Measurements from ENCODE around the gene UNC119.

UNC119 gene

DNA sequence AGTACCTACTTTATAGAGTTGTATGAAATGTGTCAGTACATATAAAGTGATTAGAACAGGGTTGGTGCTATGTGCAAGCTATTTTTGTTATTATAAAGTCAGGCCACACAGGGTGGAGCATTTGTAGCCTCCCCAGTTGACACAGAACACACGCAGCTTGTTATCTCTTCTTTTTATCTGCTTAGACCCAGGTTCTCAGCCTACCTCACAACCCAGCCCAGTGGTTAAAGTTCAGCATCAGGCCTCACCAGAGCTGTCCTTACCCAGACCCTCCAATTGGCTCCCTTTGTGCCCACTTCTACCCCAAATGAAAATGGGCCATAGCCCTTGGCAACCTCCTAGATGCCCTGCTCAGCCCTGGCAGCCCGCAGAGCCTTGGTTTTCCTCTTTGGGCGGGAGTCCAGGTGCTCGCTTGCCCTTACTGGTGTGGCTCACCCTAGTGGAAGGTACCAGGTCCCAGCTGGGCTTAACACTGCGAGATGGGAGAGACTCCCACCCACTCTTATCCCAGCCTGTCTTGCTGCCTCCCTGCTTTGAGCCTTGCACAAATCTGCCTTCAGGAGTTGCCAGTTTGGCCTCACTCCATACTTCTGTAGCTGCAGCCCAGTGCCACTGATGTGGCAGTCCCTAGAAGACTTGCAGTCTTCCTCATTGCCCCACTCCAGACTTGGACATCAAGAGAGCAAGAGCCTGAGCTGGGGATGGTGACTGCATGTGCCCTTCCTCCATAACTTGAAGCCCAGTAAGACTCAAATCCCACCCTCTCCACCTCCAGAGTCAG, 20.0 kb upstream of the UNC119 start:
- peak in 1 of 2 donors; percentile 32 for DNase-seq

DNA sequence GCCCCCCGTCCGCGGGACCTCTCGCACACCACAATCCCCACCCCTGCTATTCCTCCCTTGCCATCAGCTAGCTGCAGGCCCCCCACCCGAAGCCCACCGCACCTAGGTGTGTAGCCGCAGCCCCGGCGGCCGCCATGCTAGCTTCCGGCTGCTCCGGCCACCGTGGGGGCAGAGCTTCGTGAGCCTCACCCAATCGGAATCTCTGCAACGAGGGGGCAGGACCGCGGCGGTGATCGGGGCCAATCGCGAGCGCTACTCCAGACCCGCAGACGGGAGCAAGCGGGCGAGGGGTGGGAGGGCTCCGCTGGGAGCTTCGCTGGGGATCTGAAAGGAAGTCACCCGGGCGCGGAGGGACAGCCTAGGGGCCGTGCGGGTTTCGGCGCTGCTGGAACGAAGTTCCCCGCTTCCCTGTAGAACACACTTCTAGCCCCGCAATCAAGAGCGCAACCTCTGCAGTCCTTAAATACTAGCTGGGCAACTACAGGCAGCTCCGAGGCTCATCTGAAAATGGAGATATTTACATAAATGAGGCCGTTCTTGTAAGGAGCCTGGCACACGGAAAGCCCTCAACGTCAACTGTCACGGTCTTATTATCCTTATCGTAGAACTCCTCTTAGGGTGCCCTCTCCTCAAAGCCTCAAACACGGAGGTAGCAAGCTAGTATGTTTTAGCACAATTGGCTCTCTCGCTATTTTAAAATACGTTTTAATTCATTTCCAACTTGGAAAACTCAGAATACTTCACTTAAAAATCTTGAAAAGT, 19.1 kb upstream of the UNC119 start, which contains the start of gene PIGS:
Gene PIGS (minus strand): TSS at position 164 of the 762 bp plus-strand sequence. CDS start 28 bp downstream, at position 136.
- DNase-seq: peak; percentile 89 to 90

DNA sequence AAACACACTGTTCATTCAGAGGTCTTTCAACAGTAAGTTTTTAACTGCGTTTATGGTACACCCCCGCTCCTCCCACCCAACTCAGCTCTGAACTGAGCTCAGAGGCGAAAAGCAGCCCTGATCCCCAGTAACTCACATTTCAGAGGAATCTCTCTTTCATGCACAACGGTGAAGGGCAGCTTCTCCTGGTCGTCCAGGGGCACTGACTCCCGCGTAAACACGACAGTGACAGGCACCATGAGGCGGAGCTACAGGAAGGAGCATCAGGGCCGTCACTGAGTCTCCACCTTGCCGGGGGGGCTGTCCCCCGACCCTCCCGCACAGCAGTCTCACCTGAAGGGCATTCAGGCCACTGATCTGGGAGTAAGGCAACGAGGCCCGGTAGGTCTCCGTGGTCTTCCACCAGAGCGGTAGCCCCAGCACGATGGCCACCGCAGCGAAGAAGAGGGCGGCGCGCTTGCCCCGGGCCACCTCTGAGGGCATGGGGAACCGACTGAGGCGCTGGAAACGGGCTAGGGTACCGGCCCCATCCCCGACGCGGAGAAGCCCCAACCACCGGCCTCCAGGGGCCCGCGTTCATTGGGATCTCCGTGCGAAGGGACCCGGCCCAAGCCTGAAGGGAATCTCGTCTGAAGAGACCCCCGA, 18.4 kb upstream of the UNC119 start:
- DNase-seq: peak; percentile 40 to 53

DNA sequence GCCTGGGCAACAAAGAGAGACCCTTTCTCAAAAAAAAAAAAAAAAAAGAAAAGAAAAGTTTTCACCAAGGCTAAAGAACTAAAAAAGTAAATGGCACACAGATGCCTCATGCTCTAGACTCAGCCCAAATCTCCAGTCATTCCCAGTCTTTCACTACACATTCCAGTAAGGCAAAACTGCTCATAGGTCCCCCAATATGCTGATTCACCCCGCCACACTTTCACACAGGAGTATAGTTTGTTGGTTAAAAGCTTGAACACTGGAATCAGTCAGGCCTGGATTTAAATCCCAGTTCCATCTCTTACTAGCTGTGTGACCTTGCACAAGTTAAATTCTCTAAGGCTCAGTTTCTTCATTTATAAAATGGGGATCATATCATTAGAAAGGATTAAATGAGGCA, 17.0 kb upstream of the UNC119 start:
- no peak for DNase-seq

DNA sequence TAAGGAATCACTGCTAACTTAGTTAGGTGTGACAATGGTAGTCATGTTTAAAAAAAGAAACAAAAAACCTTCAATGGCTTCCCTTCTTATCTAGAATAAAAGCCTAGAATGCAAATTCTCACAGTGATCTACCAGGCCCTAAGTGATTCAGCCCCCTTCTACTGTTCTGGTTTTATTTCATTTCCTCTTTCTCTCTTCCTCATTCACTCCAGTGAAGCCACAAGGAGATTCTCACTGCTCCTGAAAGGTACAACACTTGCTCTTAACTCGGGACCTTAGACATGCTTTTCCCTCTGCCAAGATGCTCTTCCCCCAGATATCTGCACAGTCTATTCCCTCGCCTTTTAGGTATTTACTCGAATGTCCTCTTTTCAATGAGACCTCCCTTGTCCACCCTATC, 15.2 kb upstream of the UNC119 start:
- DNase-seq: no peak

DNA sequence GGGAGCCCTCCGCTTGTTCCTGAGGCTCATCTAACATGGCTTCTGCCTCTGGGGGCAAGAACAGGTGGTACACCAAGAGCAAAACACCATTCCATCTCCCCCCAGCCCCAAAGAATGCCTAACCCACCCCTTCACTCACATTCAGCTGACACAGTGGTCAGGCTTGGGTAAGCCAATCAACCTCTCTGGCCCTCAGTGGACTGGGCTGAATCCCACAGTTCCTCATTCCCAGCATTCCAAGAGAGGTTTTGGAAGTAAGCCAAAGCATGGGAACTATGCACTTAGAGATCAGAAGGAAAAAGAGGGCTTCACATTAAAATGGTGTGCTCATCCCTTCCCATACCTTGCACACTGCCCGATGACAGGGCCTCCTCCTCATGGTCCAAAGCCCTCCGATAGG, 11.1 kb upstream of the UNC119 start:
- DNase-seq: no peak

DNA sequence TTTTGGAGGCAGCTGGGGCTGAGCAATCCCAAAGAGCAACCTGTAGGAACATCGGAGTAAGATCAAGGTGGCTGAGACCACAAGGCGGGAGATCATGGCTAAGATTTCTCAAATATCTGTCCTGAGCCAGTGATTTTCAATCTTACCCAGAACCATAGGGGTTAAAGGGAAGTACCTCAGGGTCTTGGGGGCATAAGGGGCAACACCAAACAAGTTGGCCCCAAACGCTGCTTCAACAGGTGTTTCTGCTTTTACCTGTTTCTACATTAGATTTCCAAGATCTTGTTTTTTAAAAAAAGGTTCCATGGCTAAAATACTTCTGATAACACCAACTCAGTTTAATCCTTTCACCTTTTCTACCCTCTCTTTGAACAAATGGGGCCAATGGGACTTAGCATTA, 2.6 kb upstream of the UNC119 start:
- DNase-seq: no peak

DNA sequence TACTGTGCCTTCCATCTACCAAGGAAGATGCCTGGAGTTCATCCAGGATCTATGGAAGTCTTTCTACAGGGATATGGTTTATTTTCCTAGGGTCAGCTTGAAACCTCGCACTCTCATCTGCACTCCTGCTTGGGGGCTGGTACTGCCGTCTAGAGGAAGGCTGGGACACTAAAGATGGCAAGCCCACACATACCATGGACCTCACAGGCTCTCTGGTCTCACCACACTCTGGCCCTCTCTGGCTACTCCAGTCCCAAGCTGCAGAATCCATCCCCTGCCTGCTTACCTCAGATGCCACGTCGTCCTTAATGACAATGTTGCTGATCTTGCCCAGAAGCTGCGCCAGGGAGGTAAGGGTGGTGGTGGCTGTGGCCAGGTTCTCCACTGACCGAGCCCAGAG, 2.1 kb upstream of the UNC119 start:
- DNase-seq: no peak

DNA sequence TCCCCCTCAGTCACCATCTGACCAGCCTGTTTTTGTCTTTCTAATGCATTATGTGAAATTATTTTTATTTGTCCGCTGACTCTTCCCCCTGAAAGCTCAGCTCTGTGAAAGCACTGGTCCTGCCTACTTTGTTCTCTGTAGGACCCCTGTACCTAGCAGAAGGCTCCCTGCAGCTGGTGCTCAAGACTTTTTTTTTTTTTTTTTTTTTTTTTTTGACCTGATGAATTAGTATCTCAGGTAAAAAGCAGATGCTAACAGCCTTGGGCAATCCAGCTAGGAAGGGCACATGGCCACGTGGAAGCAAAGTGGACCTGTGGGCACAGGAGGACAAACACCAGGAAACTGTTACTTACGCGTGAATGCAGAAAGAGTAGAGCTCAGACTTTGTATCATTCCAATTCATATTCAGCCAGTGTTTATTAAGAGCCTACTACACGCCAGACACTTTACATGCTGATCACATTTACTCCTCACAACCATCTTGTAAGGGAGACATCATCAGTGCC, 629 bp upstream of the UNC119 start:
- no peak for DNase-seq

DNA sequence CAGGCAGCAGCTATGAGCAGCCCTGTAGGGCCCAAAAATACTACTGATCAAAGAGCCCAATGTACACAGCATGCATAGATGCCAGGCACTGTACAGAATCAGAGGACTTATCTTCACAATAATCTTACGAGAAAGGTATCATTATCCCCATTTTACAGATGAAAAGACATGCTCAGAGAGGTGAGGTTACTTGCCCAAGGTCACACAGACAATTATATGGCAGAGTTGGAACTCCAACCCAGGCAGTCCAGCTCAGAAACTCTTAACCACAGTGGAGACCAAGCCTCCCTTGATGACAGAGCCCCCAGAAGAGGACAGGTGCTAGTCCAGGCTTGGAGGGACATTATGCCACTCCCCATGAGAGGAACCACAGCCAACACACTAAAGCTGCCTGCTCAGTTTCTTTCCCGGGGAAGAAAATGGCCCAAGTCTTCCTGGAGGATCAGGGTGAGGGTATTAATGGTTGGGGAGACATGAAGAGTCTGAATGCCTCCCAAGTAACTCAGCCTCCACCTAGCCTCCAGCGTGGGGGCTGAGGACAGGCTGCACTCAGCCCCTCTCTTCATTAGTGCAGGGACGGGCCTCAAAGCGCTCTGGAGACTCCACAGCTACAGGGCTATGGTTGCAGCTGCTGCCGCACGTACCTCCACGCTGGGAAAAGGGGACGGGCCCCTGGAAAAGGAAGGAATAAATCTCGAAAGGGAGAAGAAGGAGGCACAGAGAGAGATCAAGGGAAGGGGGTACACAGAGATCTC, 826 bp downstream of the UNC119 start:
- no peak for DNase-seq

DNA sequence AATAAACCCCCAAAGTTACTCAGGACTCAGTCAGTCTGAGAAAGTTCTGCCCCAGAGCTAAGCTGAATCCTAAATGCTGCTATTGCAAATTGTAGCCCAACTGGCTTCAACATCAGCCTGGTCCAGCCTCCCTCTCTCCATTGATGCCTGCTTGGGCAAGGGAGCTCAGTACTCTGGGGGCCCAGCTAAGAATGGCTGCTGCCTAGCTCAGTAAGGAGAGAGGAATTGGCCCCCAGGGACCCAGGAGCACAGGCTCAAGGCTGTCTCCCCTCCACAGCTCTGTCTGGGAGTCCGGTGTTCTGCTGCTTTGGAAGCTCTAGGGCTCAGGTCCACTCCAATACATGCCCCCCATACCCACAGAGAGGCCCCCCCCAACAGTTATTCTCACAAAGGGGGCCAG, 1.6 kb downstream of the UNC119 start:
- DNase-seq: no peak

DNA sequence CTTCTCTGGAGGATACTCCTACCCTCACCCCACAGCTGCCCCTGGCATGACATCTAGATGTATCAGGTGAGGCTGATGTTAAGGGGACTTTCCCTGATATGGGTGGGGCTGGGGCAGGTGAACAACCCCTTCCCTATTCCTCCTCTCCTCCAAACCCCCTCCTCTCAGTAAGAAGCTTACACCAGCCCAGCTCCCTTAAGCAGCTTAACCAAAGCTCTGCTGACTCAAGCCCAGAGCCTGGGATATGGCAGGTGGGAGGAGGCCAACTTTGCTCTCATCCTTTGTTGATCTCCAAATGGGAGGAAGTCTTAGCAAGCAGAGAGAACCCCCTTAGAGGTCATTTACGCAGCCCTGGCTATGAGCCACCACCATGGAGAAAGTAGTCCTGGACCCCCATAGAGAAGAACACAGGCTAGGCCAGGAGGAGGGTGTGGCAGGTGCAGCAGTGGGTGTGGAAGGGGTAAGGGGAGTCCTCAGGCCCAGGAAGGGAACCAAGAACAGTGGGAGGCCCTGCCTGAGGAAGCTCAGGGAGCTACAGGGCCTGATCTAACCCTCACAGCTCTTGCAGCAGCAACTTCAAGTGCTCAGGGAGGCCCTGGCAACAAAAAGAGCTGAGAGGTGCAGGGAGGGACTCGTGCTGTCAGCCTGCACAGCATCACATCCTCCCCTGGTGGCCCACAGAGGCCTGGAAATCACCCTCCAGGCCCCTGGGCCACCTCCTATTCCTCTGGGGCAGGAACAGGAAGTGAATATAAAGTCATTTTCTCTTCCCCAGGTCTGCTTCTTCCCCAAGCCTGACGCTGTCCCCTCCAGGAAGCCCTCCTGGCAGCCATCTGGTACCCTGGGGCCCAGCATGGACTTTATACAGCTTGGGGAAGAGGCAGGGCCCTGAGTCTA, 2.9 kb downstream of the UNC119 start:
- DNase-seq: peak; percentile 81 to 83

DNA sequence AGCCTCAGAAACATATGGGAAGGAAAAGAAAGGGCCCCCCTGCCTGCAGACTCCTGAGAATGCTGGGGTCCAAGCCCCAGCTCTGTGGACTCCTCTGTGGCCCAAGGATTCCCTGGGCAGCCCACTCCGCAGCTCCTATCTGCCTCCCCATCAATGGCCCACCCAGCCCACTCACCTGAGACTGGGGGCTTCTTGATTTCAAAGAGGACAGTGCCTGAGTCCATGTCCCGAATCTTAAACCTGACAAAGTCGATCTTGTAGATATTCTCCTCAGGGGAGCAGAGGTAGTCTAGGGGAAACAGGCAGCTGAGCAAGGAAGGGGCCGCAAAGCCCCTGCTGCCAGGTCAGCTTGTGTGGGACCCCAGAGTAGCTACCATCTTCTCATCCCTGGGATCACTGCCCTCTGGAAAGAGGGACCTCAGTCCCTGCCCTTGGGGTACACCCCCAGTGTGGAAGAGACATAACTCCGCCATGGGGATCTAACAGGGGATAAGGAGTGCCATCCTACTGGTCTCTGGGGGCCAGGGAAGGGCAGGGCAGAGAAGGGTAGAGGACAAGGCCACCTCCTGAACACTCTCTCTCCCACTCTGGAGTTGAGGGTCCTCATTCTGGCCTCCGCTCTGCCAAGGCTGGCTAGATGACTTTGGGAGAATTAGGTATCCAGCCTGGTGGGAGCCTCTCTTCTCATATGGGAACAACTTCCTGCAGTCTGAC, 3.9 kb downstream of the UNC119 start:
- DNase-seq: no peak

DNA sequence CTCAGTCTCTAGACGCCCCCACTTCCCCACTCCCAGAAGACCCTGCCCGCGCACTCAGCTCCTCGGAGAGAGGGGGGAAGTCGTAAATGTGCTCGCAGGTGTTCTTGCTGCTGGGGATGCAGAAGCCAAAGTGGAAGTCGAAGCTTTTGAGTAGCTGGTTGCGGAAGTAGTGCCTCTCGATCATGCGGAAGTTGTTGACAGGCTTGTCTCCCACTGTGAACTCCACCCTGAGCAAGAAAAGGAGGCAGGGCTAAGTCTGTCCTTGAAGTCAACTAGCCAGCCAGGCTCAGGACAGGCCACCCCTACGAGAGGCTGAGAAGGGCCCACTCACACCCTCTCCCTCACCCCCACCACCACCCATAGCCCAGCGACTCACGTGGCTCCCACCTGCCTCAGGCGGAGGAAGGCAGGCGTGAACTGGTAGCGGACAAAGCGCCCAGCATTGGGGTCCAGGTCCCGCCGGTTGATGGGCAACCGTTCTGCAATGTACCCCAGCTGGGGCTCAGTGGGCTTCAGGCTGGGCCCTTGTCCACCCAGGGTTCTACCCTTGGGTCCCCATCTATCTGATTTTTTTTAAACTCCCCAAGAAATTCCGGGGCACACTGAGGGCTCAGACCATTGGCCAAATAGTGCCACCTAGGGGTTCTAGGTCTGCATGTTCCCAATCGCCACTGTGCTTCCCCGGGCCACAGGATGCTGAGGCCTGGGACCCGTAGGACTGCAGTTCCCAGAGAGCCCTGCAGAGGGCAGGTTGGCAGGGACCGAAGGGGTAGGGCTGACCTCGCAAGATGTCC, 4.6 kb downstream of the UNC119 start:
- peak; percentile 73 to 77 for DNase-seq

DNA sequence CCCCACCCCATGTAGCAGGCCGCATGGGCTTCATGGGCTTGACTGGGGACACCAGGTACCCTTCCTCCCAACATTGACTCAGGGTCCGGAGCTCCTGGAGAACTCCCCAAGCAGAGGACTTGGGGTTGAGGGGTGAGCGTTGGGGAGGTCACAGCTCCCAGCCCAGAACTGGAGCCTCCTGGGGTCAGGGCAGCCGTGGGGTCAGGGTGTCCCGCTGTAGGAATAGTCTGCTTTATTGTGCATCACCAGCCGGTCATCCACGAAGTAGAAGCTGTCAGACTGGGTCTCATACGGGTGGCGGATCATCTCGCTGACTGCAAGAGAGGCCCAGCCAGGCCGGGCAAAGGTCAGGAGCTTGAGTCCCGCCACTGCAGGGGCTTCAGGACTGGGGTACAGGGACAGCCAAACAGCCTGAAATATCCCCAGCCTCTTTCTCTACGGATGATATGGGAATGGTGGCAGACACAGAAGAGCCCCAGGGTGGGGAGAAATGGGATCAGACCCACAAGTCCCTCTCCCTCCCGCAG, 5.3 kb downstream of the UNC119 start:
- DNase-seq: no peak

DNA sequence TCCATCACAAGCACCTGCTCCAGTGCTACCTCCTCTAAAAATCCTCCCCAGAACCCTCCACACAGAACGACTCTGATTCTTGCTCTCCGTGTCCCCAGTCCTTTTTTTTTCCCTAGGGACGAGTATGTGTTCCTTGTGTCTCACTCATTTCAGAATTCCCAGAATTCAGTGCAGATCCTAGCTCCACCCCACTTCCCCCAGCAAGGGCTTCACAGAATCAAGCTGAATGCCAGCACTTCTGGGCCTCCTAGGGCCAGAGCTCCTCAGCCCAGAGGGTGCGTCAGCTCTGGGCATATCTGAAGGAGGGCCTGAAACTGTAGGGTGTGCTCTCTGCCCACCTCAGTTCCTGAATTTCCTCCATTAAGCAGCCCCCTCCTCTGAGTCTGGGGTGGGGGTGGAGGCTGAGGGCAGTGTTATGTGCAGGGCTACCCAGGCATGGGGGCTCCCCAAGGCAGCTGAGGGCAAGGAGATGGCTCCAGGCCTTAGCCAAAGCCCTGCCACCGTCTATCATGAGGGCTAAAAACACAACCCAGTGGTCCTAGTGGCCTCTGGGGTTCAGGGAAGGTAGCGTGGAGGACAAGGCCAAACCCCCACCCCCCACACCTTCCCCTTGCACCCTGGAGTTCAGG, 6.5 kb downstream of the UNC119 start:
- no peak for DNase-seq

DNA sequence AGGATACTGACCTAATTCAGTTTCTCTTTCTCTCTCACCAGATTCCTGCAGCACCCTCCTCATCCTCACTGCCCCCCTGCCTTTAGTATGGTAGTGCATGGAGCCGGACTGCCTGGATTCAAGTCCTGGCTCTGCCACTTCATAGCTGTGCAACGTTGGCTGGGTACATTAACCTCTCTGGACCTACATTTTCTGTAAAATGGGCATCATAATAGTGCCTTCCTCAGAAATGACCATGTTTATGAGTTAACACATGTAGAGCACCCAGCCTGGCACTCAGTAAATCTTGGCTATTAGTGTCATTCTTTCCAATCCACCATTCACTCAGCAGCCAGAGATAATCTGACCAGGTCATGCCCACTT, 7.3 kb downstream of the UNC119 start:
- DNase-seq: no peak

DNA sequence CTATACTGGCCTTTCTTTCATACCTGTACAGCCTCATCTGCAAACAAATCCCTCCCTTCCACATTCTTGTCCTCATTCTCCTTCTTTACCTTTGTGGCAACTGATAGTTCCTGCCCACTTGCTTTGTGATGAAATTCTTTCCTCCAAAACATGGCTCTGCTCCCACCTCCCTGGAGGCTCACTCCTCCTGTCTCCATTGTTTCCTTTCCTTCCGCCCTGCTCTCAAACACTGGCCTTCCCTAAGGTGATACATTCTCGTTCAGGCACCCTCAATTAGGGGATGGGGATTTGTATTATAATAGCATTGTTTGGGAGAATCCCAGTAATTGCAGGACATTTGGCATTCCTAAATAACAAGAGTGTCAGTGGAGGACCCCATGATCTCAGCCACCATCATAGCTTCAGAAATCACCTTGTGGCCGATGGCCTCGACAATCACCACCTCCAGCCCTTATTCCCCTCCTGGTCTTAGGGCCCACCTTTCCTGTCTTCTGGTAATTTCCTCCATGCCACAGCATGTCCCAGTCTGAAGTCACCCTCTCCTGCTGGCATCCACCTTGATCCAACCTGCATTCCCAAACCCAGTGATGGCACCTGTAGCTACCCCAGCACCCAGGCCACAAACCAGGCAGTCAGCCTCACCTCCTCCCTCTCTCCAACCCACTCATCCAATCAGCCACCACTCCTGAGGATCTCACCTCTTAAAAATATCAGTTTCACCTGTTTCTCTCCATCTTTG, 7.9 kb downstream of the UNC119 start:
- no peak for DNase-seq

DNA sequence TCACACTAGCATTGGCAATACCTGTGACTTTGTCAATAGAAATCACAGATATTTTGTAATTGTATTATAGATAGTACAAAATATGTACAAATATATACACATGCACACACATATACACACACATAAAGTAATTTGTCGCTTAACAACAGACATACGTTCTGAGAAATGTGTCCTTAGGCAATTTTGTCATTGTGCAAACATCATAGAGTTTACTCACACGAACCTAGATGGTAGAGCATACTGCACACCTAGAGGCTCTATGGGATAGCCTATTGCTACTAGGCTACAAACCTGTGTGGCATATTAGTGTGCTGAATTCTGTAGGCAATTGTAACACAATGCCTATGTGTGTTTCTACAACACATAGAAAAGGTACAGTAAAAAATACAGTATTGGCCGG, 11.0 kb downstream of the UNC119 start:
- no peak for DNase-seq

Measured in CD4-positive, alpha-beta T cell treated with Interleukin-1 beta for 1 hour (primary cell).